Hepatocyte (in vitro differentiated cells): ENCODE results near the gene PIWIL4. TPM values are rescaled to one million over a fixed set of nuclear protein-coding genes. Genes with fewer than 3 reads are reported as not detected.

ENCODE experiments used
- DNase-seq: peaks from one replicate; pipeline ENCODE4 v3.0.0-alpha.2; 2016; ENCODE audit warnings: low spot score
- H2AFZ ChIP-seq: fragments of 200-600 bp; sonication (generic); 2 replicates; pipeline ENCODE4 v1.6.0; 2016; ENCODE audit warnings: antibody characterized with exemption, mild to moderate bottlenecking
- H3K27ac ChIP-seq: fragments of 200-600 bp; sonication (generic); 2 replicates; pipeline ENCODE4 v1.5.1; 2016; ENCODE audit warnings: mild to moderate bottlenecking
- H3K27me3 ChIP-seq: fragments of 200-600 bp; sonication (generic); 2 replicates; pipeline ENCODE4 v1.6.1; 2016
- H3K36me3 ChIP-seq: fragments of 200-600 bp; sonication (generic); replicated peaks from 2 replicates; pipeline ENCODE4 v1.5.1; 2016; ENCODE audit warnings: low read depth; ENCODE audit not compliant: insufficient read depth
- H3K4me1 ChIP-seq: fragments of 200-600 bp; sonication (generic); 2 replicates; pipeline ENCODE4 v1.5.1; 2016; ENCODE audit warnings: mild to moderate bottlenecking, moderate library complexity; ENCODE audit not compliant: insufficient read depth
- H3K4me2 ChIP-seq: fragments of 200-600 bp; sonication (generic); 2 replicates; pipeline ENCODE4 v1.6.0; 2016
- H3K4me3 ChIP-seq: fragments of 200-600 bp; sonication (generic); 2 replicates; pipeline ENCODE4 v1.5.1; 2016; ENCODE audit warnings: mild to moderate bottlenecking
- H3K79me2 ChIP-seq: fragments of 200-600 bp; sonication (generic); 2 replicates; pipeline ENCODE4 v1.6.0; 2017; ENCODE audit warnings: mild to moderate bottlenecking
- H3K9me2 ChIP-seq: fragments of 200-600 bp; sonication (generic); replicated peaks from 2 replicates; pipeline ENCODE4 v1.6.0; 2017; ENCODE audit warnings: mild to moderate bottlenecking; ENCODE audit not compliant: insufficient read depth
- H3K9me3 ChIP-seq: fragments of 200-600 bp; sonication (generic); 2 replicates; pipeline ENCODE4 v1.5.1; 2016; ENCODE audit warnings: low read depth, mild to moderate bottlenecking
- H4K20me1 ChIP-seq: fragments of 200-600 bp; sonication (generic); 2 replicates; pipeline ENCODE4 v1.6.0; 2016; ENCODE audit warnings: mild to moderate bottlenecking; ENCODE audit not compliant: insufficient read depth, poor library complexity, severe bottlenecking
- EZH2 ChIP-seq: fragments of 200-600 bp; sonication (generic); IDR thresholded peaks from 2 replicates; pipeline ENCODE4 v1.6.1; 2016; ENCODE audit warnings: antibody characterized with exemption, mild to moderate bottlenecking, borderline replicate concordance
- EZH2phosphoT487 ChIP-seq: fragments of 200-600 bp; sonication (generic); IDR thresholded peaks from one replicate; pipeline ENCODE4 v1.6.1; 2018; ENCODE audit warnings: antibody characterized with exemption, mild to moderate bottlenecking, low read depth, moderate library complexity; ENCODE audit not compliant: unreplicated experiment, severe bottlenecking
- WGBS: methylation state at CpG from one replicate; pipeline ENCODE4 v1.1.6; 2016; ENCODE audit warnings: low lambda C conversion rate; ENCODE audit errors: missing lambda C conversion rate; 5-methylcytosine and 5-hydroxymethylcytosine counted together
- polyA plus RNA-seq: library from polyadenylated mRNA; unstranded; fragments of >200 nt; fragmentation: Nextera tagmentation; extraction: Ambion mirVana; gene quantifications from 2 replicates; pipeline ENCODE4 v1.2.1, GENCODE V29; 2016
- total RNA-seq: library from RNA; depleted of rRNA; stranded (reverse); fragments of >200 nt; gene quantifications from 2 replicates; pipeline ENCODE4 v1.2.3, GENCODE V29; 2014
- TF ChIP-seq, protein P1 (sequence below): fragments of 200-600 bp; sonication (generic); IDR thresholded peaks from 2 replicates; pipeline ENCODE4 v1.5.1; 2016; ENCODE audit warnings: antibody characterized with exemption, mild to moderate bottlenecking; ENCODE audit not compliant: poor library complexity

The PIWIL4 gene
- total and polyA plus RNA-seq, 2 experiments from 2014 or later: 2.1 to 2.4 TPM

DNA sequence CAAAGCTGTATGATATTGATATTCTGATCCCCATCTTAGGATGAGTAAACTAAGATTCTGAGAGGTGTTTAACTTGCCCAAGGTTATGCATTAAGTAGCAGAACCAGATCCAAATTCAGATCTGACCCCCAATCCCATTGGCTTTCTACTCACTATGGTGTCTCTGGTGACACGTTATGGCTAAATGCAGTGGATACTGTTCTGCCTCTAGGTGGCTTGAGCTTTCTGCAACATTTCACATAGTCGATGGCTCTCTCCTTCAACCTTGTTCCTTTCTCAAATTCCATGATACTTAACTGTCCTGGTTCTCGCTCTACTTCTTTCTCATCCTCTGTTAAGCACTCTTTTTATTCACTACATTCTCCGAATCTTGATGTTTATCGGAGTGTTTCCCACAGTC lies 45.5 kb upstream of the PIWIL4 start:
- Histone ChIP-seq H3K4me1 (peaks cover 11% of the 10 kb centered on the region), H3K4me3 (no peak overlapping the region), H3K9me3 (no peaks in the 10 kb centered on the region), H3K79me2 (no peaks in the 10 kb centered on the region), H3K36me3 (no peaks in the 10 kb centered on the region), H3K27me3 (no peaks in the 10 kb centered on the region), H3K27ac (no peak overlapping the region), H3K4me2 (no peak overlapping the region), H3K9me2 (no peaks in the 10 kb centered on the region), H2AFZ (no peak overlapping the region), H4K20me1 (no peaks in the 10 kb centered on the region)
- TF ChIP-seq, protein P1, sequence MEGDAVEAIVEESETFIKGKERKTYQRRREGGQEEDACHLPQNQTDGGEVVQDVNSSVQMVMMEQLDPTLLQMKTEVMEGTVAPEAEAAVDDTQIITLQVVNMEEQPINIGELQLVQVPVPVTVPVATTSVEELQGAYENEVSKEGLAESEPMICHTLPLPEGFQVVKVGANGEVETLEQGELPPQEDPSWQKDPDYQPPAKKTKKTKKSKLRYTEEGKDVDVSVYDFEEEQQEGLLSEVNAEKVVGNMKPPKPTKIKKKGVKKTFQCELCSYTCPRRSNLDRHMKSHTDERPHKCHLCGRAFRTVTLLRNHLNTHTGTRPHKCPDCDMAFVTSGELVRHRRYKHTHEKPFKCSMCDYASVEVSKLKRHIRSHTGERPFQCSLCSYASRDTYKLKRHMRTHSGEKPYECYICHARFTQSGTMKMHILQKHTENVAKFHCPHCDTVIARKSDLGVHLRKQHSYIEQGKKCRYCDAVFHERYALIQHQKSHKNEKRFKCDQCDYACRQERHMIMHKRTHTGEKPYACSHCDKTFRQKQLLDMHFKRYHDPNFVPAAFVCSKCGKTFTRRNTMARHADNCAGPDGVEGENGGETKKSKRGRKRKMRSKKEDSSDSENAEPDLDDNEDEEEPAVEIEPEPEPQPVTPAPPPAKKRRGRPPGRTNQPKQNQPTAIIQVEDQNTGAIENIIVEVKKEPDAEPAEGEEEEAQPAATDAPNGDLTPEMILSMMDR: peak; percentile 33
- TF ChIP-seq EZH2 (no peak), EZH2phosphoT487 (no peak)
- WGBS: 57% methylated on average over 5 of the region's 5 CpGs
- DNase-seq: no peak

DNA sequence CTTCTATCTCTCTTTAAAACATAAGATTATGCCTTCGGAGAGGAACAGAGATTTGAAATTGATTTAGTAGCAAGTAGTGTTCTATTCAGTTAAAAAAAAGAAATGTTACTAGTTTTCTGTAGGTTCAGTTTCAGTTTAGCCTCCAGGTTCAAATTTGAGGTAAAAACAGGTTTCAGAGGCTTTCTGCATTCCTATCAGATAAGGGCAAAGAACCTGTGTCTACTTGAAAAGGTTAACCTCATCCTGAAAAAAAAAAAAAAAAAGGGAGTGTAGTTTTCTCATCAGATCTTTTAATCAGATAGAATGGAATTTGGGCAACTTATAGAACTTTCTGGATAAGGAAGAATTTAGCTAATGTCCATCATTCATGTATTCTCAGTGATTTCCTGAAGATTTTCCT lies 42.8 kb upstream of the PIWIL4 start:
- Histone ChIP-seq H3K36me3 (no peaks in the 10 kb centered on the region), H3K9me2 (no peaks in the 10 kb centered on the region), H3K27me3 (no peaks in the 10 kb centered on the region), H4K20me1 (no peaks in the 10 kb centered on the region), H3K27ac (no peak overlapping the region), H3K4me3 (no peak overlapping the region), H3K79me2 (no peaks in the 10 kb centered on the region), H2AFZ (no peak overlapping the region), H3K4me1 (peaks cover 11% of the 10 kb centered on the region), H3K9me3 (no peaks in the 10 kb centered on the region), H3K4me2 (no peak overlapping the region)
- TF ChIP-seq, protein P1: no peak
- TF ChIP-seq EZH2phosphoT487: no peak
- TF ChIP-seq EZH2: no peak
- 93% methylated on average over 1 of the region's 1 CpG for WGBS
- DNase-seq: no peak

DNA sequence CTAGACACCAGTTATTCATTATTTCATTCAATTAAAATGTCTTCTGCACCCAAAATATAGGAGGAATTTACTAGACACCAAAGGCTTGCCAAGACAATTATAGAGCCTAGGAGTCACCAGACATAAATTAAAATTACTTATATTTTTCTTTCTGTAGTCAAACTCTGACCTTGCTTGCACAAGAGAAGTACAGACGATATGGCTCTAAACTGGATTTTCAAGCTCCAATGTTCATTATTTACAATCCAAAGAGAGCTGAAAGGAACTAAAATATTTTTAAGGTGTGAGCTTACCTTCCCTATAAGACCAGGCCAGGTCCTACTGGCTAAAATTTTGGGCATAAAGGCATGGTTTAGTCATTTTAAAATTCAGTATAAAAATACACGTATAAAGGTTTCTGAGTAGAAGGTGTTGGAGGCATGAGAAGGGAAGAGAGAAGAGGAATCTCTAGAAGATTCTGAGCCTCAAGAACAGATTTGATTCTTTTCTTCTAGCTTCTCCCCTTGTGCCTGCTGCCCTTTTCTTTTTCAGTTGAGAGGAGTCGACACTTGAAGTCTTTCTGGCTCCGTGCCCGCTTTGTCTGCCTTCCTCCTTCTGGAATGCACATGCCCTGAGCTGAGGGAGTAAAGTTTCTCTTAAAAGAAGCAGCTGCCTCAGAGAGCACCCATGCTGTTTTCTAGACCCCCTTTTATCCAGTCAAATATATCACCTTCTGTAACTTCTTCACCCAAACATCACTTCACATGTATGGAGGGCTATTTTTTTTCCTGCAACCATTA lies 41.4 kb upstream of the PIWIL4 start:
- Histone ChIP-seq H3K9me3 (no peaks in the 10 kb centered on the region), H3K4me2 (no peak overlapping the region), H3K27me3 (no peaks in the 10 kb centered on the region), H3K9me2 (no peaks in the 10 kb centered on the region), H2AFZ (peak overlapping the region; percentile 37), H3K27ac (peak overlapping the region; percentile 44), H3K36me3 (no peaks in the 10 kb centered on the region), H4K20me1 (no peaks in the 10 kb centered on the region), H3K4me3 (no peak overlapping the region), H3K79me2 (no peaks in the 10 kb centered on the region), H3K4me1 (peaks cover 11% of the 10 kb centered on the region)
- no peak for TF ChIP-seq EZH2phosphoT487
- TF ChIP-seq, protein P1: no peak
- TF ChIP-seq EZH2: no peak
- DNase-seq: peak; percentile 57
- WGBS: 51% methylated on average over 5 of the region's 5 CpGs
